Mesenchymal stem cell (in vitro differentiated cells and primary cell): ENCODE results near the gene RBKS.
A peak's percentile ranks its signal among the peaks of the same experiment; 100 is the strongest.

Experiments
- DNase-seq: peaks from one replicate; pipeline ENCODE4 v3.0.0-alpha.2; 2013
- H2AFZ ChIP-seq: one replicate; pipeline ENCODE4 v1.6.1; 2013; ENCODE audit warnings: low read depth, mild to moderate bottlenecking, control low read depth, inconsistent platforms, low read length, moderate library complexity
- H2AK5ac ChIP-seq: 2 replicates; pipeline ENCODE4 v1.6.1; 2013; ENCODE audit warnings: low read length, moderate library complexity, mild to moderate bottlenecking, inconsistent platforms; ENCODE audit not compliant: severe bottlenecking
- H2BK120ac ChIP-seq: one replicate; pipeline ENCODE4 v1.6.1; 2013; ENCODE audit warnings: low read depth, mild to moderate bottlenecking, inconsistent platforms, low read length, moderate library complexity
- H2BK12ac ChIP-seq, 2 experiments: one replicate each; pipeline ENCODE4 v1.6.1; 2013; ENCODE audit warnings: inconsistent platforms in 2 of 2, low read length in 2 of 2, mild to moderate bottlenecking in 2 of 2, moderate library complexity in 2 of 2, control low read depth in 1 of 2
- H2BK15ac ChIP-seq: one replicate; pipeline ENCODE4 v1.6.1; 2013; ENCODE audit warnings: mild to moderate bottlenecking, low read depth, inconsistent platforms; ENCODE audit not compliant: poor library complexity, severe bottlenecking
- H2BK5ac ChIP-seq: 2 replicates; pipeline ENCODE4 v1.6.1; 2013; ENCODE audit warnings: low read depth, mild to moderate bottlenecking, low read length, control low read depth, inconsistent platforms; ENCODE audit not compliant: poor library complexity, severe bottlenecking
- H3K14ac ChIP-seq, 2 experiments: one replicate each; pipeline ENCODE4 v1.6.1; 2013; ENCODE audit warnings: inconsistent platforms in 2 of 2, low read length in 2 of 2, control low read depth in 1 of 2, mild to moderate bottlenecking in 1 of 2, moderate library complexity in 1 of 2
- H3K18ac ChIP-seq, 2 experiments: one replicate each; pipeline ENCODE4 v1.6.1; 2013; ENCODE audit warnings: inconsistent platforms in 2 of 2, low read length in 2 of 2, control low read depth in 1 of 2, low read depth in 1 of 2, mild to moderate bottlenecking in 1 of 2
- H3K23ac ChIP-seq, 2 experiments: one replicate each; pipeline ENCODE4 v1.6.1; 2013; ENCODE audit warnings: inconsistent platforms in 2 of 2, low read length in 2 of 2, mild to moderate bottlenecking in 2 of 2, moderate library complexity in 2 of 2, control low read depth in 1 of 2
- H3K27ac ChIP-seq: 2 replicates; pipeline ENCODE4 v1.5.1; 2013; ENCODE audit warnings: mild to moderate bottlenecking, moderate library complexity, low read length, control low read depth, inconsistent platforms; ENCODE audit not compliant: poor library complexity, severe bottlenecking
- H3K27me3 ChIP-seq, 2 experiments: 2 replicates each; pipeline versions ENCODE4 v1.6.1 to v1.7.0; 2013; ENCODE audit warnings: low read length in 2 of 2, mild to moderate bottlenecking in 2 of 2, moderate library complexity in 2 of 2, control low read depth in 1 of 2, inconsistent platforms in 1 of 2; ENCODE audit not compliant: control insufficient read depth in 1 of 2, insufficient read depth in 1 of 2
- H3K36me3 ChIP-seq, 2 experiments: 2 replicates each; pipeline versions ENCODE4 v1.6.1 to v1.7.0; 2013; ENCODE audit warnings: low read length in 2 of 2, control low read depth in 1 of 2, inconsistent platforms in 1 of 2, low read depth in 1 of 2, mild to moderate bottlenecking in 1 of 2; ENCODE audit not compliant: insufficient read depth in 2 of 2, control insufficient read depth in 1 of 2
- H3K4ac ChIP-seq, 2 experiments: one replicate each; pipeline ENCODE4 v1.6.1; 2013; ENCODE audit warnings: inconsistent platforms in 2 of 2, low read length in 2 of 2, mild to moderate bottlenecking in 2 of 2, moderate library complexity in 2 of 2, control low read depth in 1 of 2, low read depth in 1 of 2
- H3K4me1 ChIP-seq: 2 replicates; pipeline ENCODE4 v1.6.1; 2013; ENCODE audit warnings: low read depth, low read length, control low read depth; ENCODE audit not compliant: control insufficient read depth, insufficient read depth
- H3K4me2 ChIP-seq: 2 replicates; pipeline ENCODE4 v1.6.1; 2013; ENCODE audit warnings: low read length, mild to moderate bottlenecking, inconsistent platforms; ENCODE audit not compliant: poor library complexity, severe bottlenecking
- H3K4me3 ChIP-seq, 2 experiments: 2 replicates each; pipeline versions ENCODE4 v1.5.1 to v1.7.0; 2013; ENCODE audit warnings: low read length in 2 of 2, mild to moderate bottlenecking in 2 of 2, control low read depth in 1 of 2, low read depth in 1 of 2; ENCODE audit not compliant: insufficient read depth in 1 of 2
- H3K79me1 ChIP-seq: replicated peaks from 2 replicates; pipeline ENCODE4 v1.6.1; 2013; ENCODE audit warnings: mild to moderate bottlenecking, control low read depth, low read length, inconsistent platforms; ENCODE audit not compliant: poor library complexity, severe bottlenecking
- H3K9ac ChIP-seq: 2 replicates; pipeline ENCODE4 v1.7.0; 2013; ENCODE audit warnings: mild to moderate bottlenecking, low read length, moderate library complexity
- H3K9me3 ChIP-seq: 2 replicates; pipeline ENCODE4 v1.7.0; 2013; ENCODE audit warnings: mild to moderate bottlenecking, low read length; ENCODE audit not compliant: control insufficient read depth
- H4K8ac ChIP-seq: one replicate; pipeline ENCODE4 v1.6.1; 2013; ENCODE audit warnings: inconsistent platforms, mild to moderate bottlenecking, low read length, moderate library complexity
- H4K91ac ChIP-seq: one replicate; pipeline ENCODE4 v1.6.1; 2013; ENCODE audit warnings: mild to moderate bottlenecking, low read length, inconsistent platforms
- WGBS: methylation state at CpG from one replicate; pipeline ENCODE4 v1.1.7; 2013; ENCODE audit warnings: mixed read lengths; 5-methylcytosine and 5-hydroxymethylcytosine counted together

RBKS gene

DNA sequence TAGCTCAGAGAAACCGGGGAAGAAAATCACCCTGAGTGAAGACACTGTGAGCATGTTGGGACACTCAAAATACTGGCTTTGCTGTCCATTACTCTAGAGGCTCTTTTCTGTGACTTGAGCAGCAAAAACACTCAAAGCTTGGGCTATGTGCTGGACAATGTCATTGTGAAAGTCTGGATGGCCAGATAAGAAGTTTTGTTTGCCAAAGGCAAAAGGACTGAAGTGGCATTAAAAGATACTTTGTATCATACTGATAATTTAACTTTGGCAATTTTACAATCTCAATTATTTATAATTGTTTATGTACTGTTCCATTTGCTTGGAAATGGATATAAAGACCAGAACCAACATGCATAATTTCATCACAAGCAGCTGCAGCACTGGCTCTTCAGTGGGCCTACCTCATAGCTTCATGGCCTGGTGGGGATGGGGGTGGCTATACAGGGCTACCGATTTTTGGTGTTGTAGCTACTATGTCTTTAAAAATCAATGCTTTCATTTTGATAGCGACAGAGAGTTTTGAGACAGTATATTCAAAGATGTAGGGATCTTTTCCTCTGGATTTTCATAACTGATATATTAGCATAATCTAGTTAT, 51.1 kb downstream of the RBKS start:
- H3K4me2 ChIP-seq, result no peak overlapping the region
- no peaks in the 10 kb centered on the region for H3K79me1 ChIP-seq
- 50% methylated on average over 1 of the region's 3 CpGs for WGBS
- no peak overlapping the region for H3K23ac ChIP-seq
- H3K27ac ChIP-seq, result no peak overlapping the region
- H3K4me1 ChIP-seq, result no peaks in the 10 kb centered on the region
- no peak overlapping the region for H3K9ac ChIP-seq
- H3K14ac ChIP-seq, result no peak overlapping the region
- H2BK15ac ChIP-seq, result no peak overlapping the region
- H3K4ac ChIP-seq, result no peak overlapping the region
- no peak overlapping the region for H2AFZ ChIP-seq
- H3K9me3 ChIP-seq, result no peaks in the 10 kb centered on the region
- H4K91ac ChIP-seq, result no peak overlapping the region
- H4K8ac ChIP-seq, result no peak overlapping the region
- H3K36me3 ChIP-seq, result no peaks in the 10 kb centered on the region
- H3K27me3 ChIP-seq, result no peaks in the 10 kb centered on the region
- no peak overlapping the region for H2BK12ac ChIP-seq
- no peak overlapping the region for H3K4me3 ChIP-seq
- no peak overlapping the region for H2BK120ac ChIP-seq
- no peak for DNase-seq
- no peak overlapping the region for H2AK5ac ChIP-seq
- H2BK5ac ChIP-seq, result no peak overlapping the region
- H3K18ac ChIP-seq, result no peak overlapping the region

DNA sequence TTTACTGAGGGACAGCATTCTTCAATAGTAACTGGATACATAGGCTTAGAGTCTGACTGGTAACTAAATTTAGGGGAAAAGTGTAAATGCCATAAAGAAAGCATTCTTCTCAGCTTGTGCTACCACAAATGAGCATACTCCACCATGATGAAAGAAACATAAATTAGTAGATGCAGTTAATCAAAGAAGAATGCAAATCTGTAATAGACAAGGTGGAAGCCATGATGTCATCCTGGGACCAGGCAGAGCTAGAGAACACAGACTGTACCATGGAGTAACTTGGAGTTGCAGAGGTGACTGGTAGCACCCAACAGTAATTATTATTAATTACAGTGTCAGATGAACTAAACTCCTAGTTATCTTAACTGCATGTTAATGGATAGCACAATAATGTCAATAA, 51.7 kb downstream of the RBKS start:
- DNase-seq, result no peak

DNA sequence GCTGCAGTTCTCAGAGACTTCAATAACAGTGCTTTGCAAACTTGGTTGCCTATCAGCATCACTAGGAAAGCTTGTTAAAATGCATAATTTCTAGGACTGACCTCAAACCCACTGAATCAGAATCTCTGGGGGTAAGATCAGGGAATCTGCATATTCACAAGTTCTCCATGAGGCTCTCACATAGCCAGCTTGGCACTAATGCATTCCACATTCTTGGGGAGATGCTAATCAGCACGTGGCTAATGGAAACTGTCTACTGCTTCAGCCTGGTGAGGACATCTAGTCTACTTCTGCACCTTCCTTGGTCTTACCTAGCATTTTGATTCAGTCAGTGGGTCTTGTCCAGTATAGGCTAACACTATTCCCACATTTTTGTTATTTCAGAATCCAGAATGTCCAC, 56.3 kb downstream of the RBKS start:
- no peak overlapping the region for H4K8ac ChIP-seq
- 60% methylated on average over 1 of the region's 1 CpG for WGBS
- H2BK120ac ChIP-seq, result no peak overlapping the region

More for the DNA sequence above, 51.7 kb downstream of the RBKS start:
- H3K14ac ChIP-seq, result no peak overlapping the region
- no peak overlapping the region for H3K18ac ChIP-seq
- H2BK12ac ChIP-seq, result no peak overlapping the region
- H3K36me3 ChIP-seq, result no peaks in the 10 kb centered on the region
- no peak overlapping the region for H2AFZ ChIP-seq
- no peak overlapping the region for H3K4me3 ChIP-seq
- no peaks in the 10 kb centered on the region for H3K9me3 ChIP-seq
- H3K79me1 ChIP-seq, result no peaks in the 10 kb centered on the region
- no peak overlapping the region for H3K23ac ChIP-seq
- H3K4me2 ChIP-seq, result no peak overlapping the region
- no peak overlapping the region for H4K91ac ChIP-seq
- no peak overlapping the region for H2BK5ac ChIP-seq
- H4K8ac ChIP-seq, result no peak overlapping the region
- no peak overlapping the region for H3K9ac ChIP-seq
- H2AK5ac ChIP-seq, result no peak overlapping the region
- H2BK15ac ChIP-seq, result no peak overlapping the region
- H3K27ac ChIP-seq, result no peak overlapping the region
- H2BK120ac ChIP-seq, result no peak overlapping the region
- H3K4me1 ChIP-seq, result no peaks in the 10 kb centered on the region
- H3K27me3 ChIP-seq, result no peaks in the 10 kb centered on the region
- H3K4ac ChIP-seq, result no peak overlapping the region

DNA sequence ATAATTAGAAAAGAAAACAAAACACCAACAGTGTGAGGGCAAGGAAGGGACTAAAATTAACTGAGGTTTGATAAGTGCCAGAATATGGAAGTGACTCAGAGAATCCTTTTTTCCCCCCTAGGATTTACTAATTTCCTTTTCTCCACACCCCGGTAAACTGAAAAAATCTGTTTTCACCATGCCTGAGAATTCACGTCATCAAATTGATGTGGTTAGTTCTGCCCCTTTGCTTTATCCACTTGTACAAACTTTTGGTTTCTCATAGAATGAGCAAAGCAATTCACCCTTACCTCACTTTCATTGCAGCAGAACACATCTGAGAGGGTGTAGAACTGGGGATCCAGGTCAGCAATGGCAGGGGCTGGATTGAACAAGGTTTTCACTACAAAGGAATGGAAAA, 57.8 kb downstream of the RBKS start:
- WGBS, result 60% methylated on average over 2 of the region's 2 CpGs
- DNase-seq, result peak; percentile 30
- H3K4me2 ChIP-seq, result peak overlapping the region; percentile 40

More for the DNA sequence above, 56.3 kb downstream of the RBKS start:
- H3K4me2 ChIP-seq, result no peak overlapping the region
- H3K27ac ChIP-seq, result no peak overlapping the region
- H3K27me3 ChIP-seq, result no peaks in the 10 kb centered on the region
- no peak overlapping the region for H3K18ac ChIP-seq
- H3K9ac ChIP-seq, result no peak overlapping the region
- H3K4me1 ChIP-seq, result peaks cover 2% of the 10 kb centered on the region
- H3K4me3 ChIP-seq, result no peak overlapping the region
- no peak overlapping the region for H2BK5ac ChIP-seq
- H2BK12ac ChIP-seq, result no peak overlapping the region
- no peak overlapping the region for H4K91ac ChIP-seq
- H2AK5ac ChIP-seq, result no peak overlapping the region
- H3K9me3 ChIP-seq, result peaks cover 4% of the 10 kb centered on the region
- no peaks in the 10 kb centered on the region for H3K36me3 ChIP-seq
- H2BK15ac ChIP-seq, result no peak overlapping the region
- no peaks in the 10 kb centered on the region for H3K79me1 ChIP-seq
- no peak overlapping the region for H3K4ac ChIP-seq
- H3K14ac ChIP-seq, result no peak overlapping the region
- no peak overlapping the region for H2AFZ ChIP-seq
- H3K23ac ChIP-seq, result no peak overlapping the region
- peak; percentile 13 for DNase-seq

More for the DNA sequence above, 57.8 kb downstream of the RBKS start:
- Histone ChIP-seq H4K91ac (no peak overlapping the region), H3K4me1 (peaks cover 4% of the 10 kb centered on the region), H3K9me3 (peaks cover 4% of the 10 kb centered on the region), H3K18ac (no peak overlapping the region), H3K79me1 (no peaks in the 10 kb centered on the region), H3K4ac (no peak overlapping the region), H2BK12ac (no peak overlapping the region), H2BK5ac (no peak overlapping the region), H2AFZ (no peak overlapping the region), H3K4me3 (no peak overlapping the region), H4K8ac (no peak overlapping the region), H3K14ac (no peak overlapping the region), H3K36me3 (no peaks in the 10 kb centered on the region), H3K27me3 (no peaks in the 10 kb centered on the region), H2BK15ac (no peak overlapping the region), H3K9ac (peak overlapping the region; percentile 60), H2BK120ac (no peak overlapping the region), H3K23ac (no peak overlapping the region), H3K27ac (peak overlapping the region; percentile 78), H2AK5ac (no peak overlapping the region)
